Measurements from ENCODE around the gene PCSK2.

PCSK2 gene

DNA sequence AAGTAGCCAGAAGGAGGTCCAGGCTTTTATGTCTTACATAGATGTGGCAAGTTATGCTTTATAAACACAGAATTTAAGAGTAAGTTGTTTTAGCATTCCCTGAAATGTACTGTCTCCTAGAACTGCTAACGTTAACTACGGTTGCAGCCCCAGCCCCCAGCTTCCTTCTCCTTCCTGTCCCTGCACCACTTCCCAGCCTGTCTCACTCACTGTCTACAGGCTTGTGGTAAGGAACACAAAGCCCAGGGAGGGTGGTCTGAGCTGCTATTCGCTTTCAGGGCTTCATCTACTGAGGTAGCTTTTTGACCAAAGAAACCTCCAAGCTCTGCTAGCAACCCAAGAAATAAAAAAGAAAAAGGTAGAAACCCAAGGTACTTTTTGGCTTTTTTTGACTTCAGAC lies 35.9 kb downstream of the PCSK2 start:
- no peak for DNase-seq

DNA sequence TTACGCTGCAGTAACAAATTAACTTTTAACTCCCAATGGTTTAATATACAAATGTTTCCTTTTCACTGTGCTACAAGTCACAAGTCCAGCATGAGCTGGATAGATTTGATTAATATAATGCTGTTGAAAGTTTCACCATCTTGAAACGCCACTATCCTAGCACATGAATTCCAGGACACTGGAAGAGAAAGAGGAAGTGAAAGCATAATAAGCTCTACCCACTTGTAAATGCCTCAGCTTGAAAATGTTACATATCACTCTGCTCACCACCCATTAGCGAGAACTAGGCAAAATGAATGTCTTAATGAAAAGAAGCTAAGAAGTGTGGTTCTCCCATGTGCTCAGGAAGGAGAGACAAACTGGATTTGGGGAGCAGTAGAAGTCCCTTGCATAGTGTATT lies 46.9 kb downstream of the PCSK2 start:
- DNase-seq, result no peak

DNA sequence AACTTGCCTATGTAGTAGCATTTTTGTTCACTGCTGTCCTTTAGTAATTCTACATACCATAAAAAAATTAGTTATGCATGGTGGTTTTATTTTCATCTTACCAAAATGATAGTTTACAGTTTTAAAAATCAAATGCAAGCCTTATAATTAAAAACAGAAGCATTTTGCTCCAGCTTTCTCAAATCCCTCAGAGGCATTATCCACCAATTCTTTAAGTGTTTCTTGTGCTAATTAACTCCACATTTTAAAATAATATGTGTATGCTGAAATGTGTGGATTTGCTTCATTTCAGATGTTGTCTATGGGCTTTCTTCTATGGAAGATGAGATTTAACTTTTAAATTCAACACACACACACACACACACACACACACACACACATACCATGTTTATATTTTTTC lies 49.3 kb downstream of the PCSK2 start:
- no peak for DNase-seq

DNA sequence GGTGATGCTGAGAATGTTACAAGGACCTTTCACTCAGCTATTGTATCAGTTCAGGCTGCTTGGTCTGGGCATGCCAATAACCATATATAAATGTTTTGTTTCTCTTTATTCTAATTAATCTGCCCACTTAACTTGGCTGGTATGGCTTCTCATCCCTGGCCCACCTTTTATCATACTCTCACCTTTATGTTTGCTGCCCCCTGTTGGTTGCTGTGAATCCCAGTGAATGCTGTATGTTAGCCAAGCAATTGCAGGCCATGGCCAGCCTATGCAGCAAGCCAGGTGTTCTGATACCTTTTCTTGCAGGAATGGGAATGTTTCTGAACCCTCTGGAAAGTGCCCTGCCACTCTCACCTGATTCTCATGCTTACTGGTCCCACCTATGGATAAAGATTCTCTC lies 54.6 kb downstream of the PCSK2 start:
- DNase-seq, result peak; percentile 24

DNA sequence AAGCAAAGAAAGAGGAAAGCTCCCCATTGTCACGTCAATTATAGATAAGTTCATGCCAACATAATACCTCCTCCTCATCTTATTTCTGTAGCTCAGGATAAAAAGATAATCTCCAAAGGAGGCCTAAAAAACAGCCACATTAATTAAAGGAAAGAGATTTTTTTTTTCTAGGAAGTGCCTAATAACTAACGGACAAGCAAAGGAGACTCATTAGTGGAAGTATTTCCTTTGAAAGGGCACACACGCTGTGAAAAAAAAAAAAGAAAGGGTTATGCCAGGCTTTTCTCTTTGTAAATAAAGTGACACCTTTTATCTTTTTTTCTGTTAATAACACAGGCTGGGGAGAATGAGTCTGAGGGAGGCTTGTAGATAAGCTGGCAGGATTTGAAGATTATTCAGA lies 55.7 kb downstream of the PCSK2 start:
- DNase-seq, result no peak

DNA sequence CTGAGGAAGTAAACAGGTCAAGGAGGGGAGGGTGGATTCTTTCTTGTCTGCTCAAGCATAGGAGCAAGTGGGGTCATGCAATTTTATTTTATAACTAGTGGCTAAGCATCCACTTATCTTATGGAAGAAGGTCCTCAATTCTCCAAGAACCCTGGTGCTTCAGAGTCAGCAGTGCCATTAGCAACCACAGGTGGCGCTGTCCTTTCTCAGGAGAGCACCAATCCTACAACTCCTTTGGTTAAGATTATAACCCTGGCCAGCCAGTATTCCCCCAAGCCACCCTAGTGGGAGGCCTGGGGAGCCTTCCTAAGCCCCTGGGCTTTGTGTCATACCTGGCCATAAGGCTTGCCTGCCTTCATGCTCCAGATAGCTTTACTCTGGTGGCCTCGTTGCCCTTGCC lies 60.7 kb downstream of the PCSK2 start:
- DNase-seq, result no peak

DNA sequence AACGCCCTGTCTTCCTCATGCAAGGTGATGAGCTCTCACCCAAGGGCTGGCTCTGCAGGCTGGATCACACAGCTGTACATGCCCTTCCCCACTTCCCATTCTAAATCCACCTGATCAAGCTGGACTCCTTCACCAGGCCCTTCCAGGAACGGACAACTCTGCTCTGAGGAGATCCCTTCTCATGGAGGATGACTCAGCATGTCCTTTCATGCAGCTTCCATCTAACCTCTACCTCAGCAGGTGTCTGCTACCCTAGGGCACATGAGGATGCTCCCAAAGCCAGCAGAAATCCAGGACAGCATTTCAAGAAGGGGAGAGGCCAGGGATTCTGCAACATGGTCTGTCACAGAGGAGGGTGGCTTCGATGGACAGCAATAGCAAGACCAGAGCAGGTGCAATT lies 61.2 kb downstream of the PCSK2 start:
- no peak for DNase-seq

DNA sequence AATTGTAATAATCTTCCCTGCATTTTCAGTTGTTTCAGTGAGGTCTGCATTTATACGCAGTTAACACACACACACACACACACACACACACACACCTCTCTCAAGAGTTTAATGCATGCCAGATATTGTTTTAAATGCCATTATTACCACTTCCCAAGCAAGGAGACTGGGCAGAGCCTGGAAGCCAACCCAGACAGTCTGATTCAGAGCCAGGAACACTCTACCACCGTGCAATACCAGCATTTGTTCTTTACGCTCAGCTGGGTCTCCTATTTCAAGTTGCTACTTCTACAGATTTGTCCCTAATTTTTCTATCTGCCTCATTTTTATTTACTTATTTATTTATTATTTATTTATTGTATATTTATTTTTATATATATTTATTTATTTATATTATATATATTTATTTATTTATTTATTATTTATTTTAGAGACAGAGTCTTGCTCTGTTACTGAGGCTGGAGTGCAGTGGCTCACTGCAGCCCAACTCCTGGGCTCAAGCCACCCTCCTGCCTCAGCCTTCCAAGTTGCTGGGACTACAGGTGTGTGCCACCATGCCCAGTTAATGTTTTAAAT lies 68.4 kb downstream of the PCSK2 start:
- no peak for DNase-seq

DNA sequence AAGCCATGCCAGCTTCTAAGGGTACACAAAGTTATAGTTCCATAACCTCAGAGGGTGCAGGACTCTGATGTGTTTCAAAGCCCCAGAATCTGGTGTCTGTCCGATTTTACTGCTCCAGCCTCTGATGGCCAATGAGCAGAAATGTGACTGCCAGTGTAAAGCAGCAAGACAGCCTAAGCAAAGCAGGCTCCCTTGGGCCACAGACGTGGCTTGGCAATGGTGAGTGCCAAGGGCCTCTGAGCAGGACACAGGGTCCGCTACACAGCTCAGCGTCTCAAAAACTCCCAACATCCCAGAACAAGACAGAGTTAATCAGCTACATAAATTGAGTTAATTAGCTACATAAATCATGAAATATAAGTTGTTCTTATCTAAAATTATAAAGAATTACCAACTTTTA lies 69.2 kb downstream of the PCSK2 start:
- DNase-seq, result no peak

DNA sequence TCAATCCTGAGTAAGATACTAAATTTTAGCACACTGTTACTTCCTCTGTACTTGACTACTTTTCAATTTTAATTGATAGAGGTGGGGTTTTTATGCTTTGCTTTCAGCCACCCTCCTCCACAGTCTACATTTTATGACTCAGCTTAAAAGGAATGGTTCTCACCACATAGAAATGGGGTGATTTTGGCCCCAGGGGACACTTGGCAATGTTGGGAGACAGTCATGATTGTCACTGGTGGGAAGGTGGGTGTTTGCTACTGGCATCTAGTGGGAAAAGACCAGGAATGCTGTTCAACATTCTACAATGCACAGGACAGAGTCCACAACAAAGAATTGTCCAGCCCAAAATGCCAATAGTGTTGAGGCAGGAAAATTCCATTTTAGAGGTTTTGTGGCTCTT lies 71.3 kb downstream of the PCSK2 start:
- DNase-seq, result no peak

DNA sequence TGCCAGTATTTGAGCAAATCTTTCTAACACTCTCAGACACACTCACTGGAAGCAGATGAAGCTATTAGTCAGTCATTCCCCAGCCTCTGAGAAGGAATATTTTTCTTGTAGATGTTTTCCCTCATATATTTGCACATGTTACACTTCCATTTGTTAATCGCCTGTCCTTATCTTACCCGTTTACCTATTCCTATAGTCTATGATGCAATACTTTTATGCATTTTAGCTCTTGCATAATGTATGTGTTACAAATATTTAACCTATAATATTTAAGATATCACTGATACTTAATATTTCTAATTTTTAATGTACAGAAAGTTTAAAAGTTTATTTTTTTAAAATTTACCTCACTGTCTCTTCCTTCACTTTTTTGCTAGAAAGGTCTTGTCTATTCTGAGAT lies 71.9 kb downstream of the PCSK2 start:
- no peak for DNase-seq

DNA sequence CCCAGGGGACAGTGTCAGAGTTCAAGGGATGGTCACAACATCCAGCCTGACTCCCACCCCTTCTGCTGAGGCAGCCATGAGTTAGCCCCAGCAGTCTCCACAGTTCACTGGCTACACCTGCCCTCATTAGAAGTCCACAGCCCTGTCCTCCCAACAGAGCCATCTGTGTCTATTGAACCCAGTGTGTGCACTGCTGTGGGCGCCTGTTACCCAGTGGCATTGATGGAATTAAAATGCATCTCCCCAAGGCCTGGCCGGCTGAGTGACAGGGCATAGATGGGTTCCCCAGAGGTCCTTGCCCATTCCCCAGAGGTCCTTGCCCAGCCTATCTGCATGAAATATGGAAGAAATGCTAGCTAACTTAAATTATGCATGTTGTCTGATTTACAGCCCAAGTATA lies 73.3 kb downstream of the PCSK2 start:
- no peak for DNase-seq

DNA sequence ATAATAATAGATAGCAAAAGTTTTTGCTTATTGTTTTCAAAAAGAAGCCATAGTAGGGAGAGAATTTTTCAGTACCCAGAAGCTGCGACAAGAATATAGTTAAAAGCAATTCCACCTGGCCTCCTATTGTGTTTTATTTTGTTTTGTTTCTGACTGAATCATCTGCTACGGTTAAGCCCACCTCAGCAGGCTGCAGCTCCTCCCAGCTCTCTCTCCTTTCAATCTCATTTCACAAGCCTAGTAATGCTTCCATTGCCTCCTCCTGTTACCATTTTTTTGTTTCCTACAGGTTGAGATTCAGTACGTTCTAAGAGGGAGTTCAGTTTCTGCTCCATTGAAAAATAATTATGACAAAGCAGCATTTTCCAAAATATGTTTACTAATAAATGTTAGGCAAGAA lies 77.9 kb downstream of the PCSK2 start:
- no peak for DNase-seq

DNA sequence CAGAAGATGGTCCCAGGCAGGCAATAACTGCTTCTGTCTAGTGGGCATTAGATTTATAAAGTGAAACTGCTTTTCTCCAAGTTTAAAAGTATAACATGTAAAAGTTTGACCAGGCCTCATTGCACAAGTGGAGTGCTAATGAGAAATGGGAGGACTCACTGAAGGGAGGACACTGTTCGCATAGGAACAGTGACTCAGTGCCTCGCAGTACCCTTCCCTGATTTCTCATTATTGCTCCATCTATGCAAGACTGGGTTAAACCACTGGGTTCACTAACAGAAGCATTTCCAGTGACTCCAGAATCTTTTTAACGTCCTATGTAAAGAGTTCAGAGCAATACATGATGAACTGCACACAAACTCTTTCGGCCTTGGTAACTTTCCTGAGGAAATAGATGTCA lies 79.6 kb downstream of the PCSK2 start:
- no peak for DNase-seq

DNA sequence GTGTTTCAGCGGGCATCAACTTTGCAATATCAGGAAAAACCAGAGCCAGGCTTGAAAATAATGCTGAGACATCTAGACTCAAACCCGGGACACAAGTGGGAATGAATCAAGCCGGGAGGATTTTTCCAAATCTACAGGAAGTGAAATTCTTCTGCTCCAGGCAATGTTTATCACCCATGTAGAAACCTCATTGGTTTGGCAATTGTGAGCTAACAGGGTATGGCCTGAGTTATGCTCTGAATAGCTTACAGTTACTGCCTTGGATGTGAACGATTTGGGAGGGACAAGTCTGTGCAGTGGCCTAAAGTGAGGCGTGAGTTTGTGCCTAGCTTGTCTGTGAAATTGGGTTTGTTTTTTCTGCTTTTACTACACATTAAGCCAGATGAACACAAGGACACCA lies 87.4 kb downstream of the PCSK2 start:
- DNase-seq, result no peak

DNA sequence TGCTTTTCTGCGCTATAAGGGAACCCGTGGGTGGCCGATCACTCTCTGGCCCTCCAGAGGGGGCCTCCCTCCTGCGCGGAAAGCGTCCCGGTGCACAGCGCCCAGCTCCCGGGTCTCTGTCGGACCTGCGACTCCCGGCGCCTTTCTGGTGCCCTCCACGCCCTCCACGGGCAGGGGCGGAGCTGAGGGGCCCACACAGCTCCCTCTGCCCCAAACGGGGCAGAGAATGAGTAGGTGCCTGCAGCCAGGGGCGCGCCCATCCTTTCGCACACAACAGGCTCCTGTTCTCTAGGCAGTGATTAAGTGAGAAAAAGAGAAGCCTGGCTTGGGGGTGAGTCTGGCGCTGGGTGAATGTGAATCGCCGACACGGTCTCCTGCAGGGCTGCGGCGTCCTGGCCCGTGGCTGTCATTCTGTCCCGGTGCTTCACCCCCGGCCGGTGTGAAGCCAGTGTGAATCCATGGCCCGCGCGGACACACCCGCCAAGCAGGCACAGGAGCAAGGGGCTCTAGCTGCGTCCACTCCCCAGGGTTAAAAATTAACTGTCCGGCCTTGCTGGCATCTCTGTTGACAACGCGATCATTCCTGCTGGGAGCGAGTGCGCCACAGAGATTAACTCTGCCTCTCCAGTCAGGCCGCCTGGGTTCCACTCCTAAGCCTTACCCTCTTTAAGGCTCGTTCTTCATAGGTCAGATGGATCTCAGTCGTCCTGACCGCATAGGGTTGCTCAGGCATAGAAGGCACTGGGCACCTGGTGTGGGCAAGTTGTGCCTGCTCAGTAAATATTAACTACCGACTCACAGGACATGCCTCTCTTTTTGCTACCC lies 88.8 kb downstream of the PCSK2 start:
- DNase-seq, result no peak

DNA sequence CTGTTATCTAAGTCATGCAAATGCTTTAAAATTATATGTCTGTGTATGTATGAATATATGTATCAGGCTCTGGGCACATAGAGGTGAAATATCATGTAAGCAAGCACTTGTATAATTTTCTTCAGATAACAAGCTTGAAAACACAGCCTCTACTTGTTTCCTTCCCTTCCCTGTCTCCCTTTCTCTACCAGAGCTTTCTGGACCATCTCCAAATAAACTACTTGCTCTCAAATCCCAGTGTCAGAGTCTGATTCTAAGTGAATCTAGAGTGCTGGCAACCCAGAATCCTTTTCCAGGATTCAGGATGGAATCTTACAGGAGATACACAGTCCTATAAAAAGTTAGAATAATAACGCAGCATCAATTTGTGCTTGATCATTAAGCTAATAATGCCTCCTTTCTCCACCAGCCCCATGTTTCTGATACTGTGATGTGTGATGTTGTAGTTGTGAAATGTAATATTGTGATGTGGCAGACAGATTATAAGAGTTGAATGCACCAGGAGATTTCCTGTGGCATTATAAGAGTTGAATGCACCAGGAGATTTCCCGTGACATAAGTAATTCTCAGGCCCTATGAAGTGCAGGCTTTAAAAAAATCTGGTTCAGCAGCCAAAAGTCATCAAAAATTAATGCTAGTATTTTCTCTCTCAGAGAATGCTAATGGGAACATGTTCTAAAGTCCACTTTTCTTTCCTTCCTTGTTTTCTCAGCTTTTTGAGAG lies 89.6 kb downstream of the PCSK2 start:
- DNase-seq, result no peak

DNA sequence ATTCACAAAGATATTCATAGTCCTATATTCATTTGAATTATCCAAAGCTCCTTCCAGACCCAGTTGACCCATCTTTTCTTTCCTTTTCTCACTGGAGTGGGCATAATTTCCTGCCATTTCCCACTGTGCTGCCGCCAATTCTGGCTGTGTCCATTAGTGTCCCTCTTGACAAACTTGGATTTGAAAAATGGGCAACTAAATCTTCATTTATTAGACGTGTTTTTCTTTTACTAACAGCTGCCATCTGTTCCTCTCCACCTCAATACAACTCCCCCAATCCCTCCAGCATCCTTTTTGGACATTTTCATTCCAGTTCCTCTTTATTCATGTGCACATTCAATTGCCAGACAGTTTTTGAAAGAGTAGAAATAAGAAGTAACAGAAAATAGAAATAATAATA lies 90.5 kb downstream of the PCSK2 start:
- DNase-seq, result no peak

DNA sequence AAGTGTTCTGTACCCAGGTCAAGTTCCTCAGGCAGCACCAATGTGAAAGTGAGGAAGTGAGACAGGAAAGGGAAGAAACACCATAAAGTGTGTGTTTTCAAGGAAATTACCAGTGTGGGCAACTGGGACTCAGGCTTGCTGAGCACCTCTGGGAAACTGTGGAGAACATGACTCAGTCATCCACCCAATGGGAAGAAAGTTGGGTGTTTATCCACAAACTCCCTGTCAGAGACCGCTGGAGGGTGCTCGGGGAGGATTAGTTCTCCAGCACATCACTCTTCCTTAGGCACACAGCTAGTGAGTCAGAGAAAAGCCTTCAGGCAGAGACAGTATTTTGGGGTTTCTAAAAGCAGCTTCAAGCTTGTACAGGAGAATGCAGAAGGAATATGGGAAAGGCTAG lies 93.6 kb downstream of the PCSK2 start:
- no peak for DNase-seq

DNA sequence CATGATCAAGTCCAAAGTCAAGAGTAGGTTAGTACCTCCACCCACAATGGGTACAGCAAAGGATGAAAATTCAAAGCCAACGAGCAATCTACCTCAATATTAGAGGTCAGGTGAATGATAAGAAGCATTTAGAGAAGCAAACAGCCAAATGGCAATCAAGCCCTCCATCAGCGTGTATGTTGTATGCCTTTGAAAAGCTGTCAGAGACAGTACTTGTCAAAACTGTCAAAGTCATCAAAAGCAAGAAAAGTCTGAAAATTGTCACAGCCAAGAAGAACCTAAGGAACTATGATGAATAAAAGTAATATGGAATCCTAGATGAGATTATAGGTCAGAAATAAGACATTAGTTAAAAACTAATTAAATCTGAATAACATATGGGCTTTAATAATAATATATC lies 99.3 kb downstream of the PCSK2 start:
- DNase-seq, result no peak

DNA sequence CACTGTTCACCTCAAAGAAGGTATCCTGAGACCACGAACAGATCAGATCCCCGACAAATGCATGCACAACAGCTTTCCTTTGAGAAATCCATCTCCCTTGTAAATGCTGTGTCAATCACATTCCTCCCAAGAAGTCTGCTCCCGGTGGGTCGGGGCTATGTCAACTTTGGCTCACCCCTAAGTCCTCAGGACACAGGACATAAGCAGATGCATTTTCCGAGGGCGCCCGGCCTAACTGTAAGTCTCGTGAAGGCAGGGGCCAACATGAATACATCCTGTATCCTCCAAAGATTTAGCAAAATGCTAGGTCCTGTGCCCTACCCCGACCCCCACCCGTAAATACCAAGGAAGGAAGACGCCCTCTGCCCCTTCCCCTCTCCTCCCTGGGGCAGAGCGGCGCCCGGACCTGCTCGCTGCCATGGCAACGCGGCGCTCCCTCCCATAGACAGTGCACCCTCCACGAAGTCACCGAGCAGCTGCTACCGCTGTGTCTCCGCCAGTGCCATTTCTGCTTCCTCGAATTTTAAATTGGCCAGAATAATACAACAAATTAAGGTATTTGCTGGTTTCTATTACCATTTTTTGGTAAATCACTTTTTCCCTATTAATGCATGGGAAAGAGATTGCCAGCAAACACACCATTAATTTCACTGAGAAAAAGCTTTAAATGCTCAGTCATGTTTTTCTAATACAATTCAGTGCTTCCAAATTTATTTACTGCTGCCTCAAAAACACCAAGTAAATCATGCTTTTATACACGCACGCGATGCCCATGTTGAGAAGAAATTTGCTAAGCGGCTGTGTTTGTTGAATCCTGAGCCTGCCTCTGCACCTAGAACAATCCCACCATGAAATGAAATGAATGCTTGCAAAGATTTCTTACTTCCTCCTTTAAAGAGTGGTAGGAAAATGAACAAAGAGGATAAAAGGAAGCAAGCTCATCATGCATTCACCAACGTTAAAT lies 100.6 kb downstream of the PCSK2 start:
- peak; percentile 76 for DNase-seq

DNA sequence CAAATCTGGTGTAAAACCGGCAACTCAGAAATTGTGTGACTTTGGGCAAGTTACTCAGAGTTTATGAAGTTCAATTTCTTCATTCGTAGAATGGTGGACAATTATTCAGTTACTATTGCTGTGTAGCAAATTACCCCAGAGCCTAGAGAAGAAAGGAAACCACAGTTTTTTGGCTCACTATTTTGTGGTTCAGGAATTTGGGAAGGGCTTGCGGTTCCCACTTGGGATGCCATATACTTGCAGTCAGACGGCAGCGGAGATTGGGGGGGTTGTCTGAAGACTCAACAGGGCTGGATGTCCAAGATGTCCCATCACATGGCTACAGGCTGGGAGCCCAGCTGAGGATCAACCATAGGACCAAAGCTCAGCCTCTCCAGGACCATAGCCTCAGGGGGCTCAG lies 108.1 kb downstream of the PCSK2 start:
- no peak for DNase-seq

DNA sequence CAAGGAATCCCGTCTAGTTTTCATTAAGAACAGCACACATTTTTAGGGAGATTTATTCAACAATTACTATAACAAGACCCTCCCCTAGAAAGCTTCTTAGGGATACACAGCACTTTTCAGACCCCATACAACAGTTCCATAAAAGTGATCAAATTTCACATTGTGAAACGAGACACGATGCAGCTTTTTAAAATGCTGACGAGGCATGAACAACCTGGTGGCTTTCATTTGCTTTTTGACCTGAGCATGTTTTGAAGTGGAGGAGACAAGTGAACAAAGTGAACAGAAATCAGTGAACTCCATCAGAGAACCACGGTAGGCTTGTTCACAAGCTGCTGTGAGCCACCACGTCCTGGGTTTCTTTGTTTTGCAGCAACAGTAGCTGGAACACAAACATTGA lies 112.2 kb downstream of the PCSK2 start:
- no peak for DNase-seq
